Measurements from ENCODE around the gene GNS. TPM values are rescaled to one million over a fixed set of nuclear protein-coding genes. Genes with fewer than 3 reads are reported as not detected.

GNS gene
- polyA plus RNA-seq, 4 donors: 8.3 to 584 (median 24.0) TPM

DNA sequence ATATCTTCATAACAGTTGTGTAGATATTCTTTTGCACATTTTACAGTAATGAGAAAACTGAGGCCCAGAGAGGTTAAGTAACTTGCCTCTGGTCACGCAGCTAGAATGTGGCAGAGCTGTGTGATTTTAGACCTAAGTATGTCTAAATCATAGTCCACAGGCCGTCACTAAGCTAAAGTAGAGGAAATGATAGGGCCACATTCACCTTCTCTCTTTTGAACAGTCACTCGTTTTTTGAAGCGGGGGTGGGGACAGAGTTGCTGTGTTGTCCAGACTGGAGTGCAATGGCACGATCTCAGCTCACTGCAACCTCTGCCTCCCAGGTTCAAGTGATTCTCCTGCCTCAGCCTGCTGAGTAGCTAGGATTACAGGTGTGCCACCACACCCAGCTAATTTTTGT lies 80.4 kb downstream of the GNS start:
- Histone ChIP-seq H3K4me3 (ENCODE audit: low read depth in 1 of 3, low read length in 3 of 3) (no peak overlapping the region), H3K36me3 (ENCODE audit: control insufficient read depth in 3 of 3, insufficient read depth in 2 of 3, low read depth in 1 of 3, low read length in 3 of 3) (no peaks in the 10 kb centered on the region), H3K27ac (ENCODE audit: low read depth in 1 of 3, low read length in 2 of 3) (no peak overlapping the region), H3K4me1 (ENCODE audit: control insufficient read depth in 3 of 3, insufficient read depth in 2 of 3, low read depth in 1 of 3, low read length in 2 of 3) (peaks cover 18 to 49% (median 34%) of the 10 kb centered on the region in 3 donors), H3K27me3 (ENCODE audit: control insufficient read depth in 3 of 3, insufficient read depth in 3 of 3, low read length in 3 of 3) (no peaks in the 10 kb centered on the region), H3K9me3 (ENCODE audit: control insufficient read depth in 2 of 2, insufficient read depth in 1 of 2, low read depth in 1 of 2, low read length in 1 of 2) (no peaks in the 10 kb centered on the region)
- 79 to 83% (median 80%) methylated on average over 5 of the region's 5 CpGs for WGBS, 3 donors
- no peak for DNase-seq
- no peak for FAIRE-seq

DNA sequence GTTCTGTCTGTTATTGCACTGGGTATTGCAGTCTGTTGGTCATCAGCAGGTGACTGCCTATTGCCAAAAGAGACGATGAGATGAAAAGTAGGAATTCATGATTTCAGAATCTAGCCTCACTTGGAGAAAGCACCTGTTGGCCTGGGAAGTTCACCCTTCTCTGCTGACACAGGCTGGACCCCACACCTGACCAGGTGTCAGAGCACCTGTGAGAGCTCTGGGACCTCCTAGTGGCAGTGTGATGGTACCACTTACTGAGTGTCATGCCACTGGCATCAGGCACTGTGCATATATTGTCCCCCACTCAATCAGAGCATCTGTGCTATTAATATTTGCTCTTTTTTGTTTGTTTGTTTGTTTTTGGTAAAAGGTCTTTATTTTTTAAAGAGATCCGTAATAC lies 81.0 kb downstream of the GNS start:
- no peak overlapping the region for H3K4me3 ChIP-seq (ENCODE audit: low read depth in 1 of 3, low read length in 3 of 3)
- H3K9me3 ChIP-seq (ENCODE audit: control insufficient read depth in 2 of 2, insufficient read depth in 1 of 2, low read depth in 1 of 2, low read length in 1 of 2): no peaks in the 10 kb centered on the region
- FAIRE-seq: no peak
- no peak for DNase-seq
- H3K27ac ChIP-seq (ENCODE audit: low read depth in 1 of 3, low read length in 2 of 3): peak overlapping the region in 1 of 3 donors; percentile 40
- peaks cover 21 to 49% (median 37%) of the 10 kb centered on the region in 3 donors for H3K4me1 ChIP-seq (ENCODE audit: control insufficient read depth in 3 of 3, insufficient read depth in 2 of 3, low read depth in 1 of 3, low read length in 2 of 3)
- WGBS, 3 donors: 74 to 88% (median 88%) methylated on average over 2 of the region's 2 CpGs
- H3K36me3 ChIP-seq (ENCODE audit: control insufficient read depth in 3 of 3, insufficient read depth in 2 of 3, low read depth in 1 of 3, low read length in 3 of 3): no peaks in the 10 kb centered on the region
- H3K27me3 ChIP-seq (ENCODE audit: control insufficient read depth in 3 of 3, insufficient read depth in 3 of 3, low read length in 3 of 3): no peaks in the 10 kb centered on the region

DNA sequence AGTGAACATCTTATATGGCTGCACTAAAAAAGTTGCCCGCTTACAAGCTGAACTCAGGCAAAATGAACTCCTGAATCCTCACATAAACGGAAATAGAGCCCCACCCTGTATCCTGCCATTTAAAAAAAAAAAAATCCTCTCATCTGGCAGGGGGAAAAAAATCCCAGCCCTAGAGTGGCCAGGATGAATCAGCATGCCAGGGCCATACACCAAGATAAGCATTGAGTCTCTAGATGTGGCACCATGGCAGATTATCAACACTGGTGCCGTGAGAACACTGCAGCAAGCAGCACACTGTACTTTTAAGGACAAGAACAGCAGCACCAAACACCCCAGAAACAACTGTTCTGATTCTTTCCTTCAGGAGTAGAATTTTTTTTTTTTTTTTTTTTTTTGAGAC lies 83.4 kb downstream of the GNS start:
- DNase-seq (peak; percentile 21 to 90), FAIRE-seq (no peak)
- no peaks in the 10 kb centered on the region for H3K9me3 ChIP-seq (ENCODE audit: control insufficient read depth in 2 of 2, insufficient read depth in 1 of 2, low read depth in 1 of 2, low read length in 1 of 2)
- no peaks in the 10 kb centered on the region for H3K36me3 ChIP-seq (ENCODE audit: control insufficient read depth in 3 of 3, insufficient read depth in 2 of 3, low read depth in 1 of 3, low read length in 3 of 3)
- H3K27ac ChIP-seq (ENCODE audit: low read depth in 1 of 3, low read length in 2 of 3): peak overlapping the region in 2 of 3 donors; percentile 53 to 79
- no peaks in the 10 kb centered on the region for H3K27me3 ChIP-seq (ENCODE audit: control insufficient read depth in 3 of 3, insufficient read depth in 3 of 3, low read length in 3 of 3)
- H3K4me1 ChIP-seq (ENCODE audit: control insufficient read depth in 3 of 3, insufficient read depth in 2 of 3, low read depth in 1 of 3, low read length in 2 of 3): peaks cover 20 to 56% (median 42%) of the 10 kb centered on the region in 3 donors
- 12 to 40% (median 30%) methylated on average over 3 of the region's 3 CpGs for WGBS, 3 donors
- no peak overlapping the region for H3K4me3 ChIP-seq (ENCODE audit: low read depth in 1 of 3, low read length in 3 of 3)

DNA sequence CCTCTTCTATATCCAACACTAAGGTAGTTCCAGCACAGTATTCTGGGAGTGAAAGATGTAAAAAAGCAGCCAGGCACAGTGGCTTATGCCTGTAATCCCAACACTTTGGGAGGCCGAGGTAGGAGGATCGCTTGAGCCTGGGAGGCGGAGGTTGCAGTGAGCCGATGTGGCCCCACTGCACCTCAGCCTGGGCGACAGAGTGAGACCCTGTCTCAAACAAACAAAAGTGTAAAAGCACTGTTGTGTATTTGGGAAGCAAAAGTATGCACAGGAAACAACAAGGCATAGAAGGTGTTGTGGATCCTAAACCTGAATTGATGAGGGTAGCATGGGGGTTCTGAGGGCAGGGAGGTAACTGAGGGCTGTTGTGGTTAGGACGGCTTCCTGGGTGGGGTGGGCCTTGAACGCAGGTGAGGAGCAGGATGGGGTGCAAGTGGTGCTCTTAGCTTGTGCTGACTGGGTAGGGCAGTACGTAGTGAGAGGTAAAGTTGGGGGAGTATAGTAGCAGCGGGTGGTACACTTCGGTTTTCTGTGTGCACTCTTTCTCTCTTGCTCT lies 84.8 kb downstream of the GNS start:
- FAIRE-seq: no peak
- no peaks in the 10 kb centered on the region for H3K27me3 ChIP-seq (ENCODE audit: control insufficient read depth in 3 of 3, insufficient read depth in 3 of 3, low read length in 3 of 3)
- H3K36me3 ChIP-seq (ENCODE audit: control insufficient read depth in 3 of 3, insufficient read depth in 2 of 3, low read depth in 1 of 3, low read length in 3 of 3): no peaks in the 10 kb centered on the region
- H3K27ac ChIP-seq (ENCODE audit: low read depth in 1 of 3, low read length in 2 of 3): peak overlapping the region; percentile 58 to 88 (median 87)
- H3K4me1 ChIP-seq (ENCODE audit: control insufficient read depth in 3 of 3, insufficient read depth in 2 of 3, low read depth in 1 of 3, low read length in 2 of 3): peaks cover 28 to 55% (median 48%) of the 10 kb centered on the region in 3 donors
- no peak overlapping the region for H3K4me3 ChIP-seq (ENCODE audit: low read depth in 1 of 3, low read length in 3 of 3)
- no peak for DNase-seq
- WGBS, 3 donors: 68 to 84% (median 80%) methylated on average over 10 of the region's 10 CpGs
- no peaks in the 10 kb centered on the region for H3K9me3 ChIP-seq (ENCODE audit: control insufficient read depth in 2 of 2, insufficient read depth in 1 of 2, low read depth in 1 of 2, low read length in 1 of 2)

DNA sequence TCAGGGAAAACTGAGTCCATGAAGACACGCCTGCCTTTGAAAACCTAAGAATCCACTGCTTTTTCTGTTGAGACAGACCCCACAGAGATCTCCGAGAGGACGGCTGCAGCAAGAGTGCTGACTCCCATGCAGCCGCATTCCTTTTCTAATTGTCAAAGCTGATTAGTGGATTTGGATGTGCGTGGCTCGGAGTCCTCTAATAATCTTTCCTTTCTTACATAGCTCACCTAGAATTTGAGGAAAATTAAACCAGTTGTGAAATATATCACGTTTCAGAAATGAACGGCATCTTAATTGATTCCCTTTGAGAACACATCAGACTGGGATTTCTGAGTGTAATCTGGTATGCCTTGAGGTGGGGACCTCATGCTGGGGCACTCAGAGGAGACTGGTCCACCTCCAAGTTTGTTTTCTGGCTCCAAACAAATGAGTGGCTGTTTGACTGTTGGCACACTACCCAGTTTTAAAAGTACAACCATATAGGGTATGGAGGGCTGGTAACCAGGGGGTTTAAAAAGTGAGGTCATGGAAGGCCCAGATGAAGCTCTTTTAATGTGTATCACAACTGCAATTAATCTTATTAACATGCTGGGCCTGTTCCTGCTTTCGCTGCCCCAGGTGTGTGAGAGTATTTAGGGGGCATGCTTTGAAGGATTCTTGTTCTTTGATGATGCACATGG lies 85.6 kb downstream of the GNS start:
- Histone ChIP-seq H3K4me1 (ENCODE audit: control insufficient read depth in 3 of 3, insufficient read depth in 2 of 3, low read depth in 1 of 3, low read length in 2 of 3) (peaks cover 28 to 56% (median 52%) of the 10 kb centered on the region in 3 donors), H3K9me3 (ENCODE audit: control insufficient read depth in 2 of 2, insufficient read depth in 1 of 2, low read depth in 1 of 2, low read length in 1 of 2) (no peaks in the 10 kb centered on the region), H3K27me3 (ENCODE audit: control insufficient read depth in 3 of 3, insufficient read depth in 3 of 3, low read length in 3 of 3) (no peaks in the 10 kb centered on the region), H3K36me3 (ENCODE audit: control insufficient read depth in 3 of 3, insufficient read depth in 2 of 3, low read depth in 1 of 3, low read length in 3 of 3) (no peaks in the 10 kb centered on the region), H3K4me3 (ENCODE audit: low read depth in 1 of 3, low read length in 3 of 3) (no peak overlapping the region), H3K27ac (ENCODE audit: low read depth in 1 of 3, low read length in 2 of 3) (peak overlapping the region; percentile 58 to 88 (median 87))
- FAIRE-seq (no peak), DNase-seq (no peak)
- 61 to 74% (median 72%) methylated on average over 9 of the region's 9 CpGs for WGBS, 3 donors

DNA sequence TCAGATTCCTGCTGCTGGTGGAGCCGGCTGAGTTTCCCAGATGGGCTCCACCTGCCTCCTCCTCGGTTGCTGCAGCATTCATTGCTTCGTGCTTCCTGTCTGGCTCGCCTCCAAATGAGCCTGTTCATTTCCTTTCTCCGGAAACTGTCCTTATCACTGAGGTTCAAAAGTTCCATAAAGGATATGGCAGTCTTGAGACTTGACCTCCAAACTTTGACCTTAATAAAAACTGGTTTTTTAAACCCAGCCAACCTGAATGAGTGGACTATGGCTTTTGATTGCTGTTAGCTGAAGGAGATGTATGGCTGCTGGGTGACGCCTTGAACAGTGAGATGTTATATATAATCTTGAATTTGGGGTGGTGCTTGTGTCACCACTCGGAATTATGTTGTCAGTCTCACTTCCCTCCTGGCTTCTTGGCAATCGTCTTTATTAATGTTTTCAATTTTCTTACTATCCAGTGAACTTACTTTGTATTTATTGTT lies 86.2 kb downstream of the GNS start:
- Histone ChIP-seq H3K27me3 (ENCODE audit: control insufficient read depth in 3 of 3, insufficient read depth in 3 of 3, low read length in 3 of 3) (no peaks in the 10 kb centered on the region), H3K9me3 (ENCODE audit: control insufficient read depth in 2 of 2, insufficient read depth in 1 of 2, low read depth in 1 of 2, low read length in 1 of 2) (no peaks in the 10 kb centered on the region), H3K4me1 (ENCODE audit: control insufficient read depth in 3 of 3, insufficient read depth in 2 of 3, low read depth in 1 of 3, low read length in 2 of 3) (peaks cover 29 to 61% (median 53%) of the 10 kb centered on the region in 3 donors), H3K4me3 (ENCODE audit: low read depth in 1 of 3, low read length in 3 of 3) (no peak overlapping the region), H3K27ac (ENCODE audit: low read depth in 1 of 3, low read length in 2 of 3) (peak overlapping the region; percentile 64 to 88 (median 87)), H3K36me3 (ENCODE audit: control insufficient read depth in 3 of 3, insufficient read depth in 2 of 3, low read depth in 1 of 3, low read length in 3 of 3) (no peaks in the 10 kb centered on the region)
- 8 to 18% (median 16%) methylated on average over 8 of the region's 8 CpGs for WGBS, 3 donors
- DNase-seq: peak; percentile 95 to 98
- FAIRE-seq: no peak

DNA sequence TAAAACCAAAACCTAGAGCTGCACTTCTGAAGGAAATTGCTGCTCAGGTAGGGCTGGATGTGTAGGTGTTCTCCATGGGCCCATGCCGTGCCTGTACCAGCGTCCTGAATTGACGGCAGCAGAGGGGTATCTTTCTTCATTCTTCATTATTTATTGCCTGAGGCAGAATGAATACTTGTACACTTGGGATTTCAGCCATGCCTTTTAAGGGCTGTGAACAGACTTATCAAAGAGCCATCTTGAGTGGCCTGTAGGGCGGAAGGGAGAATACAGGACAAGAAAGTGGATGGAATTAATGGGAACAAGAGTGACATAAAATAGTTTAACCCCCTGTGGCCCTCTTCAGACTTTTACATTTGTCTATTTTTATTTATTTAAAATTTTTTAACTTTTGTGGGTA lies 87.5 kb downstream of the GNS start:
- peak in 1 of 2 donors; percentile 26 for DNase-seq
- H3K36me3 ChIP-seq (ENCODE audit: control insufficient read depth in 3 of 3, insufficient read depth in 2 of 3, low read depth in 1 of 3, low read length in 3 of 3): no peaks in the 10 kb centered on the region
- H3K27ac ChIP-seq (ENCODE audit: low read depth in 1 of 3, low read length in 2 of 3): peak overlapping the region; percentile 73 to 87 (median 78)
- no peak overlapping the region for H3K4me3 ChIP-seq (ENCODE audit: low read depth in 1 of 3, low read length in 3 of 3)
- 20 to 54% (median 36%) methylated on average over 4 of the region's 4 CpGs for WGBS, 3 donors
- no peak for FAIRE-seq
- no peaks in the 10 kb centered on the region for H3K27me3 ChIP-seq (ENCODE audit: control insufficient read depth in 3 of 3, insufficient read depth in 3 of 3, low read length in 3 of 3)
- peaks cover 36 to 71% (median 57%) of the 10 kb centered on the region in 3 donors for H3K4me1 ChIP-seq (ENCODE audit: control insufficient read depth in 3 of 3, insufficient read depth in 2 of 3, low read depth in 1 of 3, low read length in 2 of 3)
- no peaks in the 10 kb centered on the region for H3K9me3 ChIP-seq (ENCODE audit: control insufficient read depth in 2 of 2, insufficient read depth in 1 of 2, low read depth in 1 of 2, low read length in 1 of 2)

DNA sequence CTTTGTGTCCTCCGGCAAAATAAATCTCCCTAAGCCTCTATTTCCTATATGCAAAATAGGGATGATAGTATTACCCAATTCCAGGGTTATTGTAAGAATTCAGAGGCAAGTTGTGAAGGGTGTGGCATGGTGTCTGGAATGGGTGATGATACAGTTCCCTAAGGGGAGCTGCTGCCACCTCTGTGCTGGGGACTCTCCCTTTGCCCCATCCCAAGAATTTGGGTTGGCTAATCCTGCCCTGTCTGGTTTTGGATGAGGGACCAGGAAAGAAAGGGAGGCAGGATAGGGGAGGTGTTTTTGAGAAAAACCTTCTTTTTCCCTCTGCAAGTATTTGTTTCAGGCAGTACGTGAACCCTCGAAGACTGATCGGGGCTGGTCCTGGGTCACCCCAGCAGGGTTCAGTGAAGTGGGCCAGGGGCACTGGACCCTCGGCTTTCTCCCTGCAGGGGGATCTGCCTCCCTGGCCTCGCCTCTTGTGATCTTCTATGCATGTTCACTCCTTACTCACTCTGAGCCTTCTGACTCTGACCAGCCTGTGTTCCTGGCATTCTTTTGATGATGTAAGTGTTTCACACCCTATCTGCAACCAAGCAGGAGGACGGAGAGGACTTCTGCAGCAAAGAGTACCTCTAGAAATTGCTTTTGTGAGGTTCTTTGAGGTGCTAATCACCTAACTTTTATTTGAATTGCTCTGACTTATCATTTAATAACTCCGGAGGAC lies 88.1 kb downstream of the GNS start:
- peak; percentile 75 to 91 for DNase-seq
- FAIRE-seq: no peak
- Histone ChIP-seq H3K36me3 (ENCODE audit: control insufficient read depth in 3 of 3, insufficient read depth in 2 of 3, low read depth in 1 of 3, low read length in 3 of 3) (no peaks in the 10 kb centered on the region), H3K4me1 (ENCODE audit: control insufficient read depth in 3 of 3, insufficient read depth in 2 of 3, low read depth in 1 of 3, low read length in 2 of 3) (peaks cover 37 to 77% (median 59%) of the 10 kb centered on the region in 3 donors), H3K9me3 (ENCODE audit: control insufficient read depth in 2 of 2, insufficient read depth in 1 of 2, low read depth in 1 of 2, low read length in 1 of 2) (no peaks in the 10 kb centered on the region), H3K27ac (ENCODE audit: low read depth in 1 of 3, low read length in 2 of 3) (peak overlapping the region; percentile 73 to 92 (median 87)), H3K4me3 (ENCODE audit: low read depth in 1 of 3, low read length in 3 of 3) (no peak overlapping the region), H3K27me3 (ENCODE audit: control insufficient read depth in 3 of 3, insufficient read depth in 3 of 3, low read length in 3 of 3) (no peaks in the 10 kb centered on the region)
- 20 to 56% (median 29%) methylated on average over 8 of the region's 8 CpGs for WGBS, 3 donors

Measured in small intestine (tissue), 7 donors.